ENCODE results near the gene ZNF484.
"Not testable (repeated sequence)": the region's sequence is repeated elsewhere in the genome, so short reads cannot be mapped to it uniquely, and the experiment has no call there.

Gene ZNF484

DNA sequence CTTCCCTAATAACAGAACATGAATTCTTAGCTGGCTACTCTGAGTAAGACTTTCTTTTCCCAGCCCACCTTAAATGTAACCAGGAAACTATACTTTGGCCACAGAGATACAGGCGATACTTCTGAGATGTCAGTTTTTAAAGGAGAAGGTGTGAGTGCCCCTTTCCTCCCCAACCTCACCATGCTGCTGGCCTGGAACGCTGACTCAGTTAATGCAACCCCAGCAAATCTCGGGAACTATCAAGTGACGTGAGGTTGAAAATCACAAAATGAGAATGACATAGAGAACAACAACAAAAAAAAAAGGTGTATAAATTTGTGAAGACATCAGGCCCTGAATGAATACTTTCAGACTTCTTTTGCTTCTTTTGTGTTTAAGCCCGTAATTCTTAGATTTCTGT, 13.7 kb downstream of the ZNF484 start:
- Histone ChIP-seq H3K27ac (ENCODE audit: insufficient read depth, low read length, poor library complexity, severe bottlenecking) (no peak overlapping the region), H3K4me3 (ENCODE audit: insufficient read depth, low read depth, low read length, poor library complexity, severe bottlenecking) (no peak overlapping the region), H3K27me3 (replicated peaks; ENCODE audit: control insufficient read depth, insufficient read depth, low read length, poor library complexity, severe bottlenecking) (no peaks in the 10 kb centered on the region), H3K4me1 (ENCODE audit: control insufficient read depth, insufficient read depth, low read length, poor library complexity, severe bottlenecking) (no peaks in the 10 kb centered on the region), H3K36me3 (ENCODE audit: control insufficient read depth, insufficient read depth, low read length) (peaks cover 28% of the 10 kb centered on the region), H3K9me3 (ENCODE audit: control insufficient read depth, low read length) (no peaks in the 10 kb centered on the region)
- DNase-seq, result no peak

DNA sequence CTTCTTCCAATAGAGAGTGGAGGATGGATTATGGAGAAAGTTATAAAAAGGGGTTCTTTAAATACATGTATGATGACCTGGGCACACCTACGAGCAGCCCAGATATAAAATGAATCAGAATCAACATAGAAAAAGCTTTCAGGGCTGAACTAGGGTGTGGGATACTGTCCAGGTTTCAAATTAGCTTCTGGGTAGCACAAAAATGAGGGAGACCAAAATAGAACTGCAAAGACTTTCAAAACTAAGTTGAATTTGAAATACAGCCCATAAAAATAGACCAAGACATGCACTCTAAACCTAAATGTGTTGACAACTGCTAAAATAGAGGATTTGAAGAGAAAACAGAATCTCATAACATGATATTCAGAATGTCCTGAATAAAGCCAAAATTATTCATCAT, 17.0 kb downstream of the ZNF484 start:
- Histone ChIP-seq H3K27ac (ENCODE audit: insufficient read depth, low read length, poor library complexity, severe bottlenecking) (no peak overlapping the region), H3K9me3 (ENCODE audit: control insufficient read depth, low read length) (no peaks in the 10 kb centered on the region), H3K4me1 (ENCODE audit: control insufficient read depth, insufficient read depth, low read length, poor library complexity, severe bottlenecking) (no peaks in the 10 kb centered on the region), H3K4me3 (ENCODE audit: insufficient read depth, low read depth, low read length, poor library complexity, severe bottlenecking) (no peak overlapping the region), H3K36me3 (ENCODE audit: control insufficient read depth, insufficient read depth, low read length) (peaks cover 26% of the 10 kb centered on the region), H3K27me3 (replicated peaks; ENCODE audit: control insufficient read depth, insufficient read depth, low read length, poor library complexity, severe bottlenecking) (no peaks in the 10 kb centered on the region)
- no peak for DNase-seq

DNA sequence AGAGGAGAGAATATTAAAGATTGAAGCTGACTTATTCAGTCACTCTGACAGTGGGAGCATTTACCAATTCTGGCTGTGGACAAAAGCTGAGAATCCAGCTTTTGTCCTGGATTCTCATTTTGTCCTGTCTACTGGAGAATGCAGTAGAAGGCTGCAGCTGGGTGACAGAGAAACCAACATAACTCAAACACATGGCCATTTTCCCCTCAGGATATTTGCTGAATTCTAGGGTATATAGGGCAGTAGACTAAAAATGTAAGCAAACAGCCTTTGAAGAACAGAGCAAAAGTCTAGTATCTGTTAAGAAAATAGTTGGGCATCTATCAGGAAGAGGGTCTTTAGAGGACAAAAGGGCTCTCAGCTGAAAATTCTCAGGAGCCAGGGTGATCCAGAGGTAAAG, 20.6 kb downstream of the ZNF484 start:
- Histone ChIP-seq H3K36me3 (ENCODE audit: control insufficient read depth, insufficient read depth, low read length) (peaks cover 54% of the 10 kb centered on the region), H3K27me3 (replicated peaks; ENCODE audit: control insufficient read depth, insufficient read depth, low read length, poor library complexity, severe bottlenecking) (no peaks in the 10 kb centered on the region), H3K9me3 (ENCODE audit: control insufficient read depth, low read length) (no peaks in the 10 kb centered on the region), H3K4me3 (ENCODE audit: insufficient read depth, low read depth, low read length, poor library complexity, severe bottlenecking) (no peak overlapping the region), H3K27ac (ENCODE audit: insufficient read depth, low read length, poor library complexity, severe bottlenecking) (no peak overlapping the region), H3K4me1 (ENCODE audit: control insufficient read depth, insufficient read depth, low read length, poor library complexity, severe bottlenecking) (no peaks in the 10 kb centered on the region)
- no peak for DNase-seq

DNA sequence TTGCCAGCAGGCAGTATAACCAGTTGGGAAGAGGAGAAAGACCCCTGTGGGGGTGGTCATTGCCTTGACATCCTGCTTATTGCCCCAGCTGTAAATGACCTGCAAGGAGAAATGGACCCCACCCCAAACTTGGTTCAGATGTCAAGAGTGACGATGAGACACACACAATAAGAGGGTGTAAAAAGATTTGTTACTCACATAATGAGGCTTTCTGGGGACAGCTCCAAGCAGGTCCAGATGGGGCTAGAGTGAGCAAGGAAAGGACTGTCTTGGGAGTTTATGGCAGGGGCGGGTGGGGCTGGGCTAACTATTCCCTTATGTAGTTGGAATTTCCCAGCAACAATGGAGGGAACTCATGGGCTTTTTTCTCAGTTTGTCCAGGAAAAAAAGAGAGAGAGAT, 24.1 kb downstream of the ZNF484 start:
- Histone ChIP-seq H3K4me1 (ENCODE audit: control insufficient read depth, insufficient read depth, low read length, poor library complexity, severe bottlenecking) (no peaks in the 10 kb centered on the region), H3K27ac (ENCODE audit: insufficient read depth, low read length, poor library complexity, severe bottlenecking) (no peak overlapping the region), H3K4me3 (ENCODE audit: insufficient read depth, low read depth, low read length, poor library complexity, severe bottlenecking) (no peak overlapping the region), H3K9me3 (ENCODE audit: control insufficient read depth, low read length) (no peaks in the 10 kb centered on the region), H3K27me3 (replicated peaks; ENCODE audit: control insufficient read depth, insufficient read depth, low read length, poor library complexity, severe bottlenecking) (no peaks in the 10 kb centered on the region), H3K36me3 (ENCODE audit: control insufficient read depth, insufficient read depth, low read length) (peaks cover 53% of the 10 kb centered on the region)
- no peak for DNase-seq

DNA sequence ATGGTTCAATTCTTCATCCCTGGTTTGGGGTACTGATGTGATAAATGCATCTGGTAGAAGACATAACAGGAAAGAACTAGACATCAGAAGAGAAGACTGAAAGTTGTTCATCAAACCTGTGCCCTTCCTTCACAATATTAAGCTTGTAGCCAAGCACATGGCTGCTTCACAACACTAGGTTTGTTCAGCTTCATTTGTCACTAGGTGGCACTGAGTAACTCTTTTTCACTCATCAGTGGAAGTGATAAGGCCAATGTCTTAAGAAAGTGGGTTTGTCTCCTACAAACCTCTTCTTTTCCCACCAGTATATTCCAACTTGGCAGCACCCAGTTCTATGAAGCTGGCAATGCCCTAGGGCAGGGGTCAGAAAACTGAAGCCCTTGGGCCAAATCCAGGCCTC, 26.9 kb downstream of the ZNF484 start:
- no peak overlapping the region for H3K4me3 ChIP-seq (ENCODE audit: insufficient read depth, low read depth, low read length, poor library complexity, severe bottlenecking)
- no peaks in the 10 kb centered on the region for H3K4me1 ChIP-seq (ENCODE audit: control insufficient read depth, insufficient read depth, low read length, poor library complexity, severe bottlenecking)
- H3K27me3 ChIP-seq (replicated peaks; ENCODE audit: control insufficient read depth, insufficient read depth, low read length, poor library complexity, severe bottlenecking), result no peaks in the 10 kb centered on the region
- no peak for DNase-seq
- H3K36me3 ChIP-seq (ENCODE audit: control insufficient read depth, insufficient read depth, low read length), result peaks cover 65% of the 10 kb centered on the region
- peaks cover 27% of the 10 kb centered on the region for H3K9me3 ChIP-seq (ENCODE audit: control insufficient read depth, low read length)
- no peak overlapping the region for H3K27ac ChIP-seq (ENCODE audit: insufficient read depth, low read length, poor library complexity, severe bottlenecking)

DNA sequence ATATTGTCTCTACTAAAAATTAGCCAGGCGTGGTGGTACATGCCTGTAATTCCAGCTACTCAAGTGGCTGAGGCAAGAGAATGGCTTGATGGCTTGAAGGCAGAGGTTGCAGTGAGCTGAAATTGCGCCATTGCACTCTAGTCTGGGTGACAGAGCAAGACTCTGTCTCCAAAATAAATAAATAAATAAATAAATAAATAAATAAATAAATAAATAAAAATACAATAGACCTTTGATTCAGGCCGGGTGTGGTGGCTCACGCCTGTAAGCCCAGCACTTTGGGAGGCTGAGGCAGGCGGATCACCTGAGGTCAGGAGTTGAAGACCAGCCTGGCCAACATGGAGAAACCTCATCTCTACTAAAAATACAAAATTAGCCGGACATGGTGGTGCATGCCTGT, 29.1 kb downstream of the ZNF484 start:
- not testable (repeated sequence) for H3K27ac ChIP-seq (ENCODE audit: insufficient read depth, low read length, poor library complexity, severe bottlenecking); DNase-seq; H3K4me3 ChIP-seq (ENCODE audit: insufficient read depth, low read depth, low read length, poor library complexity, severe bottlenecking); H3K27me3 ChIP-seq (replicated peaks; ENCODE audit: control insufficient read depth, insufficient read depth, low read length, poor library complexity, severe bottlenecking); H3K4me1 ChIP-seq (ENCODE audit: control insufficient read depth, insufficient read depth, low read length, poor library complexity, severe bottlenecking)
- peaks cover 37% of the 10 kb centered on the region for H3K9me3 ChIP-seq (ENCODE audit: control insufficient read depth, low read length)
- peaks cover 43% of the 10 kb centered on the region for H3K36me3 ChIP-seq (ENCODE audit: control insufficient read depth, insufficient read depth, low read length)

DNA sequence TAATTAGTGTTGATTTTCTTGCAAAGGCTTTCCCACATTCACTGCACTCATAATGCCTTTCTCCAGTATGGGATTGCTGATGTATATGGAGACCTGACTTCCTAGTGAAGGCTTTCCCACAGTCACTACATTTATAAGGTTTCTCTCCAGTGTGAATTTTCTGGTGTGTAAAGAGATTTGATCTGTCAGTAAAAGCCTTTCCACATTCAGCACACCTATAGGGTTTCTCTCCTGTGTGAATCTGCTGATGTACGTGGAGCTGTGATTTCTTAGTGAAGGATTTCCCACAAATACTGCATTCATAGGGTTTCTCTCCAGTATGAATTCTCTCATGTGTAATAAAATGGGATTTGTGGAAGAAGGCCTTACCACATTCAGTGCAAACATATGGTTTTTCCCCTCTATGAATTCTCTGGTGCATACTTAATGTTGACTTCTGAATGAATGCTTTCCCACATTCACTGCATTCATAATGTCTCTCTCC, 31.1 kb downstream of the ZNF484 start:
- Histone ChIP-seq H3K4me1 (ENCODE audit: control insufficient read depth, insufficient read depth, low read length, poor library complexity, severe bottlenecking) (no peaks in the 10 kb centered on the region), H3K9me3 (ENCODE audit: control insufficient read depth, low read length) (peaks cover 41% of the 10 kb centered on the region), H3K4me3 (ENCODE audit: insufficient read depth, low read depth, low read length, poor library complexity, severe bottlenecking) (no peak overlapping the region), H3K27me3 (replicated peaks; ENCODE audit: control insufficient read depth, insufficient read depth, low read length, poor library complexity, severe bottlenecking) (no peaks in the 10 kb centered on the region), H3K36me3 (ENCODE audit: control insufficient read depth, insufficient read depth, low read length) (peaks cover 33% of the 10 kb centered on the region), H3K27ac (ENCODE audit: insufficient read depth, low read length, poor library complexity, severe bottlenecking) (no peak overlapping the region)
- DNase-seq, result no peak

DNA sequence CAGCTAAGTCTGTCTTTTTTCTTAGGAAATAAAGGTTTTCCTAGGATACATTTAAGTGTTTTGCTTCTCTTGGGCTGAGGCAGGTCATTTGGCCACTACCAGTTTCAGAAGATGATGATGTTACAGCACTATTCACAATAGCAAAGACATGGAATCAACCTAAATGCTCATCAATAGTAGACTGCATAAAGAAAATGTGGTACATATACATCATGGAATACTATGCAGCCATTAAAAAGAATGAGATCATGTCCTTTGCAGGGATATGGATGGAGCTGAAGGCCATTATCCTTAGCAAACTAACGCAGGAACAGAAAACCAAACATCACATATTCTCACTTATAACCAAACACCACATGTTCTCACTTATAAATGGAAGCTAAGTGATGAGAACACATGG, 39.4 kb downstream of the ZNF484 start:
- H3K4me1 ChIP-seq (ENCODE audit: control insufficient read depth, insufficient read depth, low read length, poor library complexity, severe bottlenecking); H3K4me3 ChIP-seq (ENCODE audit: insufficient read depth, low read depth, low read length, poor library complexity, severe bottlenecking); H3K27me3 ChIP-seq (replicated peaks; ENCODE audit: control insufficient read depth, insufficient read depth, low read length, poor library complexity, severe bottlenecking); H3K36me3 ChIP-seq (ENCODE audit: control insufficient read depth, insufficient read depth, low read length); DNase-seq; H3K27ac ChIP-seq (ENCODE audit: insufficient read depth, low read length, poor library complexity, severe bottlenecking): not testable (repeated sequence)
- peaks cover 24% of the 10 kb centered on the region for H3K9me3 ChIP-seq (ENCODE audit: control insufficient read depth, low read length)

DNA sequence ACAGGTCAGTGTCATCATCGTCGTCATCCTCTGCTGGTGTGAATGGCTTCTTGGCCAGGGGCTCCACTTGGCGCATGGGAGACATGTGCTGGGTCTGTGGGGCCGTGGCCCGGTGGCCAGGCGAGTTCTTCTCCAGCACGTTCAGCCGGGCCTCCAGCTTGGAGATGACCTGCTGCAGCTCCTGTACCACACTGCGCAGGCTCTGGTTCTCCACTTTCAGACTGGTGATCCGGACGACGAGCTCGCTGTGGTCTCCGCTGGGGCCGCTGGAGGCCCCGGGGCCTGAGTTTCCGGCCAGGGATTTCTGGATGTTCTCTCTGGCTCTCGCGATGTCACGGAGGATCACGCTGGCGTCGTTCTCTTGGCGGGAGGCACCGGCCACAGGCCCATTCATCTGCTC, 40.6 kb downstream of the ZNF484 start:
- no peak overlapping the region for H3K27ac ChIP-seq (ENCODE audit: insufficient read depth, low read length, poor library complexity, severe bottlenecking)
- peaks cover 20% of the 10 kb centered on the region for H3K9me3 ChIP-seq (ENCODE audit: control insufficient read depth, low read length)
- no peak for DNase-seq
- H3K27me3 ChIP-seq (replicated peaks; ENCODE audit: control insufficient read depth, insufficient read depth, low read length, poor library complexity, severe bottlenecking), result no peaks in the 10 kb centered on the region
- no peaks in the 10 kb centered on the region for H3K4me1 ChIP-seq (ENCODE audit: control insufficient read depth, insufficient read depth, low read length, poor library complexity, severe bottlenecking)
- no peak overlapping the region for H3K4me3 ChIP-seq (ENCODE audit: insufficient read depth, low read depth, low read length, poor library complexity, severe bottlenecking)
- H3K36me3 ChIP-seq (ENCODE audit: control insufficient read depth, insufficient read depth, low read length), result no peaks in the 10 kb centered on the region

DNA sequence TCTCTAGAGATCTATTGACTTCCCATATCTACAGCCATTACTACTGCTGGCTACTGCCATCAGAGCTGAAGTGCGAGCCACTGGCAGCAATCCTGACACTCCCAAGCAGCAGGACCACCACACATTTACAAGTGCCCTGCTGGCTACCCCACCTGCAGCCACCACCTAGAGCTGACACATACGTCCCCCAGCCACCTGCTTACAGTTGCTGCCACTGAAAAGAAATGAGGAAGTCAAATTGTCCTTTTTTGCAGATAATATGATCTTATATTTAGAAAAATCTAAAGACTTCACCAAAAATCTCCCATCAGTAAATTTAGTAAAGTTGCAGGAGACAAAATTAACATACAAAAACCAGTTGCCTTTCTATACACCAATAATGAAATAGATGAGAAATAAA, 48.4 kb downstream of the ZNF484 start:
- Histone ChIP-seq H3K27ac (ENCODE audit: insufficient read depth, low read length, poor library complexity, severe bottlenecking) (no peak overlapping the region), H3K27me3 (replicated peaks; ENCODE audit: control insufficient read depth, insufficient read depth, low read length, poor library complexity, severe bottlenecking) (no peaks in the 10 kb centered on the region), H3K4me3 (ENCODE audit: insufficient read depth, low read depth, low read length, poor library complexity, severe bottlenecking) (no peak overlapping the region), H3K9me3 (ENCODE audit: control insufficient read depth, low read length) (peaks cover 4% of the 10 kb centered on the region), H3K36me3 (ENCODE audit: control insufficient read depth, insufficient read depth, low read length) (no peaks in the 10 kb centered on the region), H3K4me1 (ENCODE audit: control insufficient read depth, insufficient read depth, low read length, poor library complexity, severe bottlenecking) (no peaks in the 10 kb centered on the region)
- DNase-seq, result no peak

DNA sequence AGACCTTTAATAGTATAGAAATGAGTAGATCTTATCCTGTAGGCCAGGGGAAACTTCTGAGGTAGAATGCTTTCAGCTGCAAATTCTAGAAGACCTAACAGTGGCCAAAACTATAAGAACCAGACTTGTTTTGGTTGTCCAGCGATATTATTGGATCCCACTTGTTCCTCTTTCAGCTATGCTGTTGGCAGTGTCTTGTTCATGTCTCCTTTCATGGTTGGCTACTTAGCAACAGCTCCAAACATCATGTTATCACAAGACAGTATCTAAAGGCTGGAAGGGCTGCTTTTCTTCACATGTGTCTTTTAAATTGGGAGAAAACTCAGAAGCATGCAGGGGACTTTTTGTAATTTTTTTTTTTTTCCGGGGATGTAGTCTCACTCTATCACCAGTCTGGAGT, 52.8 kb downstream of the ZNF484 start:
- not testable (repeated sequence) for H3K9me3 ChIP-seq (ENCODE audit: control insufficient read depth, low read length); H3K27me3 ChIP-seq (replicated peaks; ENCODE audit: control insufficient read depth, insufficient read depth, low read length, poor library complexity, severe bottlenecking); H3K27ac ChIP-seq (ENCODE audit: insufficient read depth, low read length, poor library complexity, severe bottlenecking); H3K4me3 ChIP-seq (ENCODE audit: insufficient read depth, low read depth, low read length, poor library complexity, severe bottlenecking); H3K36me3 ChIP-seq (ENCODE audit: control insufficient read depth, insufficient read depth, low read length); DNase-seq; H3K4me1 ChIP-seq (ENCODE audit: control insufficient read depth, insufficient read depth, low read length, poor library complexity, severe bottlenecking)
